GM18870 (cell line): ENCODE results near the gene PPP6R1.

ENCODE experiments used
- ATAC-seq: cut with Tn5 transposase; IDR thresholded peaks from one replicate; pipeline ENCODE4 v1.9.1; 2021; ENCODE audit warnings: moderate library complexity; ENCODE audit not compliant: unreplicated experiment

The PPP6R1 gene

DNA sequence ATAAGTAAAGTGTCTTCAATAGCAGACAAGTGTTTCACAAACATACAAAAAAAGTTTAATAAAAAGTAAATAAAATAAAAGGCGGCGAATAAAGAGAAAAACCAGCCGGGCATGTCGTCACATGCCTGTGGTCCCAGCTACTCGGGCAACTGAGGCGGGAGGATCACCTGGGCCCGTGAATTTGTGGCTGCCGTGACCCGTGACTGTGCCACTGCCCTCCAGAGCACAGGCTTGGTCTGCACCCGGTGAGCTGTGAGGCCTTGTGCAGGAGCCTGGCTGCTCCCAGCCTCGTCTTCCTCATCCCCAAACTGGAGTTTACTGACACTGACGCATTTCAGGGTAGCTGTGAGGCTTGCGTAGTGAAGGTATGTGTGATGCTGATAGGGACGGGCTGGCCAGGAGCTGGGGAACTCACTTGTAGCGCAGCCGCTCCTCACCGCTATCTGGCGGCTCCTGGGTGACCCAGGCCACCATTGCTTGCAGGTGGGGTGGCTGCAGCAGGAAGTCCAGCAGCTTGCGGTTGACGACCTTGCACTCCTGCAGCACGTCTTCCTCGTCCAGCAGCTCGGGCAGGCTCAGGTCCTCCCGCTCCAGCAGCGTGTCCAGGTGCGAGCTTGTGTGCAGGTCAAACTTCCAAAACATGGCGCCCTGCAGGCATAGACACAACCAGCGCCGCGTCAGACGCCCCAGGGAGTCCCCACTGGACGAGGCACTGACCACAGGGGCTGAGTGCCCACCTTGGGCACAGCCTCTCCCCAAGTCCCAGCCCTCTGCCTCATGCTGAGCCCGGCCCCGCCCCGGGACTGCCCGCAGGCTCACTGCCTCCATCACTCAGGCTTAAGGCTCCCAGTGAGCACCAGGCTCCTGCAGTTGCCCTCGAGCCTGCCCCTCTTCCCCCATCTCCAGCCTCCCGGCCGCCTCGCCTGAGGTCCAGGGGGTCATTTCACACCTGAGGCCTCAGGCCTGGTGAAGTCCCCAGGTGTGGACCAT lies 12.1 kb downstream of the PPP6R1 start:
- ATAC-seq = no peak

DNA sequence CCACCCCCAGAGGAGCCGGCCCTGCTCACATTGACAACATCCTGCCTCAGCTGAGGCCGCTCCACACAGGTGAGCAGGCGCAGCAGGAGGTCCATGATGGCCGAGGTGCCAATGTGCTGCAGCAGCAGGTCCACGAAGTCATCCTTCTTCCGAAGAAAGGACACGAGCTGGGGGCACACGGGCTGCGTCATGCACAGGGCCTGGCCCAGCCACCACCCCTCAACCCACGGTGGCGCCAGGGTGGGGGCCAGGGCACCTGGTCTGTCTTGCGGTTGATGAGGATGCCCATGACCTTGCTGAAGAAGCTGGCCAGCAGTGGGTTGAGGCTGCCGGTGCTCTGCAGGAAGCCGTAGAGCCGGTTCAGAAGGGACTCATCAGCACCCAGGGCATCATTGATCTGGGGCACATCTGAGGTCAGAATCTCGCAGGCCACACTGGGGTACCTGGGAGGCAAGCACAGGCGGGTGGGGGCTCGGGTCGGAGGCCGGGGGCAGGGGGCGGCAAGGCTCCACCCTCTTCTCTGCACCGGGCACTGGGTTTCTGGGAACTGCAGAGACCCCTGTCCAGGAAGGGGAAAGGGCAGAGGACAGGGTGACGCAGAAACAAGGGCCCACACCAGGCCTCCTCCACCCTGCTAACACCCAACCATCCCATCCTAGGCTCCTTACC lies 13.4 kb downstream of the PPP6R1 start:
- no peak for ATAC-seq

DNA sequence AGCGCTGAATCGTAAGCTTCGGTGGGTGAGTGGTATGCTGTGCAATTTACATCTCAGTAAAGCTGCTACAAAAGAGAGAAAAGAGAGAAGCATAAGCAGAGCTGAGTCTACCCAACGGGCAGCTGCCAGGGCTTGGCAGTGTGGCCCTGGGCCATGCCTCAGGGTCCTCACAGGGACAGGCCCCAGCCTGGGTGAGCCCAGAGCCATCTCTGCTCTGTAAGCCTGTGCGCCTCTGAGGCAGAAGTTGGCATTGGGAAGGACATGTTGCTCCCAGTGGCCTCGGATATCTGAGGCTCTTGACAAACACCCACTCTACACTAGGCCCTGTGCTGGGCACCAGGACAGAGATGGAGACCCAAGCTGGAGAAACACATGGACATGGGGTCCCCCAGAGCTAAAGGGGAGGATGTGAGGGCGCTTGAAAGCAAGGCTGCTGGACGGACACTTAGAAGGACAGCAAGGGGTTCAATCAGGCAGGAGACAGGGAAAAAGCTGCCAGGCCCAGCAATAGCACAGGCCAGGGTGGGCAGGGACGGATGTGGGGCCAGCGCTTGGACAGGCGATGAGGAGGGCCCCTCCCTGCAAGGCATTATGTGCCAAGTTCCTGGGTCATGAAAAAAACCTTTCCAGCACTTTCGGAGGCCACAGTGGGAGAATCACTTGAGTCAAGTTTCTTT lies 14.7 kb downstream of the PPP6R1 start:
- no peak for ATAC-seq

DNA sequence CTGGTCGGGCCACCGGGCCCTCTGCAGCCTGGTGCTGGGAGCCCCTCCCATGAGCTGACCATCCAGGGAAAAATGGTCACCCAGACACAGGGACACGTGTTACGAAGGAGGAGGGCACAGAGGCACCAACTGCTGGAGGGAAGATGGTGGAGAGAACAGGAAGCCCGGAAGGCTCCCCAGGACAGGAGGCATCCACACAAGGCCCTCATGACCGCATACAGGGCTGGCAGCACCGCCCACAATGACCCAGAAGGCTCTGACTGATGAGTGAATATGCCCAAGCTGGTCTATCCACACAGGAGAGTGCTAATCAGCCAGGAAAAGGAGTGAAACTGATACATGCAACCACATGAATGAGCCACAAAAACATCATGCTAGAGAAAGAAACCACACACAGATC lies 16.3 kb downstream of the PPP6R1 start:
- no peak for ATAC-seq

DNA sequence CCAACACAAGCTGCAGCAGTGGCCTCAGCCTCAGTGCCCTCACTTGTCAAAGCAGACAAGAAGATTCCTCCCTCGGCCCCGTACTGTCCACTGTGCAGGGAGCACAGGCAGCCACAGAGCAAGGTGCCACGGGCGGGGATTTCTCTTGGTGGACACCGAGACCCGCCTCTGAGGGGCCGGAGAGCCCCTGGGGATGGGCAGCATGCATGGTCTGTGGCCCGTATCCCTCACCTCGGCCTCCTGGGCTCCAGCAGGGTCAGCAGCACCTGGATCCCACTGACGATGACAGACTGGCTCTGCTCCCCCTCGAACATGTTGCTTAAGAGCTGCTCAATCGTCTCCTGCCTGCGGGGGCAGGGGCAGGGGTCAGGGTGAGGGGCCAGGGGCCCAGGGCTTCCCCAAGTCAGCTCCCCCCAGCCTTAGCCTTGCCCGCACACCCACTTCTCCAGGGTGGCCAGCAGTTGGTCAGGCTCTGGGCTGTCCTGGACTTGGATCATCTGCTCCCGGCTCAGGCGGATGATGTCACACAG lies 16.8 kb downstream of the PPP6R1 start:
- ATAC-seq = no peak

DNA sequence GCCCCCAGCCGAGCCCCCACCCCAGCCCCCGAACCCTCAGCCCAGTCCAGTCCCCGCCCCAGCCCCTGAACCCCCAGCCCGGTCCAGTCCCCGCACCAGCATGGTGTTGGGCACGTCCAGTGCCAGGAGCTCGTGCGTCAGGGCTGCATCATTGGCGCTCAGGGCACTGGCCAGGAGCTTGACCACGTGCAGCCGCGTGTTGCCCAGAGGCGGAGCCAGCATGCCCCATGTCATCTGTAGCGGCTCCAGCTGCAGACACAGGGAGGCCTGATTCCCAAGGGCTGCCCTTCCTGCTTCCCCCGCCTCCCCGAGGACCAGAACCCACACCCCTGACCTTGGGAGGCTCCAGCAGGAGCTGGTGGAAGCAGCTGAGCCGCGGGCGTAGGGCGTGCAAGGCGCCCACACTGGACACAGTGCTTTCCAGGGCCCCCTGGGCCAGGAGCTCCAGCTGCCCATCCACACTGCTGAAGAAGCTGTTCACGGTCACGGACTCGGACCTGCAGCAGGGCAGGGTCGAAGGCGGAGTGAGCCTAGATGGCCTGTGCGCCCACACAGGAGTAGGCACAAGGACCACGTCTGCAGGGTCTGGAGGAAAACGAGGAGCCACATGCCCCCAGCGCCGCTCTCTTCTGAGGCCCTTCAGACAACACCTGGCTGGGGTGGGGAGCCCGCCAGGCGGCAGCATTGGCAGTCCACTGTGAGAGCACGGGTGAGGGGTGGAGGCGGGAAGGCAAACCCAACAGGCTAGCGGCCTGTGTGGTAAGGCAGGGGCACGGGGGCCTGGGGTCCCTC lies 17.5 kb downstream of the PPP6R1 start:
- ATAC-seq = no peak

DNA sequence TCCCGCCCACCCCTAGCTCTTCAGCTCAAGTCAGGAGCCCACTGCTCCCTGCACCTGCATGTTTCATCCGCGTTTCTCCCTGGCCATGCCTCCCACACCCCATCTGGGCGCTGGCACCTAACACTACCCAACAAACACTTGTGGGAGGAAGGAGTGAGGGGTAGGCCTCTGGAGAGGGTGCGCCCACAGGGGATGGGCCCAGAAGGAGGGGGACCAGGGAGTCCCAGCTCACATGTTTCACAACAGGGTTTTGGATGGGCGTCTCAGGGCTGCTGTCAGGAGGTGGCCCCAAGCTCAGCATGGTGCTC lies 18.1 kb downstream of the PPP6R1 start:
- no peak for ATAC-seq

DNA sequence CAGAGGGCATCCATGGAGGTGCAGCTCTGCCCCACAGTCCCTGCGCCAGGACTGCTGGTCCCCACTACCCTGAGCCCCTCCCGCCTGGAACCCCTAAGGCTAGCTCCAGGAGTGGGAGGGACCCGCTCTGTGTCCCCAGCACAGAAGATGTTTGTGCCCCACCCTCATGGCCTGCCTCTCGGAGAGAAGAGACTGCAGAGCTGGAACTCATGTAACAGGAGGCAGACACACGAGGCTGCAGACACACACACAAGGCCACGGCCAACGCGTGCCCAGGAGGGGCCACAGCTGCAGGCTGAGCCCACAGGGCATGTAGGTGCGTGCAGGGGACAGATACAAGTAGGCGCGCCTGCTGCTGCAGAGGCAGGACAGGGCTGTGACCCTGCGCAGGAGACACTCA lies 19.8 kb downstream of the PPP6R1 start:
- no peak for ATAC-seq

DNA sequence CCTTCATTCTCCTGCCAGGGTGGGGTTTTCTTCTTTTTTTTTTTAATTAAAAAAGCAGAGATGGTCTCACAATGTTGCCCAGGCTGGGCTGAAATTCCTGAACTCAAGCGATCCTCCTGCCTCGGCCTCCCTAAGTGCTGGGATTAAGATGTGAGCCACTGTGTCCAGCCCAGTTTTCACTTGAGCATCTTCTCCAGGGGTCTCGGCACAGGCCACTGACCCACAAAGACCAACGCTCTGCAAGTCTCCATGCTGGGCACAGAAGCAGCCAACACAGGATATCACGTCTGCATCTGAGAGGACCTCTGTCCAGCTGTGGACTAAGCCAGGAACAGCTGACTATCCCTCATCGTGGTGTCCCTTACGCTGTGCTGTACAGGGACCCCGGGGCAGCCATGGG lies 20.8 kb downstream of the PPP6R1 start:
- no peak for ATAC-seq

DNA sequence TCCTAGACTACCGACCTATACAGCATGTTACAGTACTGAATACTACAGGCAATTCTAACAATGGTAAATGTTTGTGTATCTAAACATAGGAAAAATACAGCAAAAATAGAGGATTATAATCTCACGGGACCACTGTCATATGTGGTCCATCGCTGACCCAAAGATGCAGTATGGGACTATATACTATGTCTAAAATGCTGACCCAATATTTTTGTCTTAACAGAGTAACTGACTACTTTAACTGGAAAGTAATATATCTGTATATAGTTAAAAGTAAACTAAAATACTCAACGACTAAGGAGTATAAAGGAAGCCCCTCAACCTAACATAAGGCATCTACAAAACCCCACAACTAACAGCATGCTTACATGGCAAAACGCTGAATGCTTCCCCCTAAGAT lies 25.8 kb downstream of the PPP6R1 start:
- ATAC-seq = no peak

DNA sequence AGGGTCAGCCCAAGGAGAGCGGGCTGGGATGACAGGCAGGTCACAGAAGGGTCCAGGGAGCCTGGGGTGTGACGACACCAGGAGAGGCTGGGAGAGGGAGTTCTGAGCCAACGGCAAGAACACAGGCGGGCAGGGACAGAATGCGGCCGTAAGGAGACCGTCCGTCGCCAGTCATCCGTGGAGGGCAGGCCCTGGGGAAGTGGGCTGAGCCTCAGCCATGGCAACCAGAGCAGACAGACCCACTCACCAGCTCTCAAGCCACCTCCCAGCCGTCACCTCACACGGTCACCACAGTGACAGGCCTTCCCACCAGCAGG lies 26.6 kb downstream of the PPP6R1 start:
- ATAC-seq = no peak

DNA sequence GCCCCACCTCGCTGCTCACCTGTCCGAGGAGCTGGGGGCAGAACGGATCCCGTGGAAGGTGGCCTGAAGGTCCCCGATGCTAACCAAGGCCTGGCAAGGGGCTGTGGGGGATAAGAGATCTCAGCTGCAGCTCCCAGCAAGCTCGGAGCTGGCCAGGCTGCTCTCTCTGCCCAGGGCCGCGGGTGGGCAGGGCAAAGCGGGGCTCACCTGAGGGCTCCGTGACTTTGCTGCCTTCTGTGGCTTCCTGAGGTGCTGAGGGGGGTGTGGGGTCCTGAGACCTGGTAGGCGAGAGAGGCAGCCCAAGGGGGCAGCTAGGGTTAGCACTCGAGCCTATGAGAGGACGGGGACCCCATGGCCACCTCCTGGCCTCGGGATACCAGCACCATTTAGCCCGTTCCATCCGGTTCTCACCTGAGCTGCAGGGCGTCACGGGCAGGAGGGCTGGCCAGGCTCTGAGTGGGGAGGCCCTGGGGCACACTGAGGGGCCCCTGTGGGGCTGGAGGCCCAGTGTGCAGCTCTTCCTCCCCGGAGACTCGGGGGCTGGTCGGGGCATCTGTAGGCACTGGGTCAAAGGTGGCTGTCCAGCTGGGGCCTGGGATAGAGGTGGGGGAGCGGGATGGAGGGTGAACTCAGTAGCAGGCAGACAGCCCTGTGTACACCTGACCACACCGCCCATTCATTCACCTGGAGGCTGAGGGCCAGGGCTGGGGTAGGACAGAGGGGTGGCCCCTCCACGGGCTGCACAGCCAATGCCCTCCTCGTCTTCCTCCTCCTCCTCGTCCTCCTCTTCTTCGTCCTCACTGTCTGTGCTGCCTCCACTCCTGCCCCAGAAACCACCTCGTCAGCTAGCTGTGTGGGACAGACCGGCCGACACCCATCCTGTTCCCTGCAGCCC lies 27.2 kb downstream of the PPP6R1 start:
- no peak for ATAC-seq

DNA sequence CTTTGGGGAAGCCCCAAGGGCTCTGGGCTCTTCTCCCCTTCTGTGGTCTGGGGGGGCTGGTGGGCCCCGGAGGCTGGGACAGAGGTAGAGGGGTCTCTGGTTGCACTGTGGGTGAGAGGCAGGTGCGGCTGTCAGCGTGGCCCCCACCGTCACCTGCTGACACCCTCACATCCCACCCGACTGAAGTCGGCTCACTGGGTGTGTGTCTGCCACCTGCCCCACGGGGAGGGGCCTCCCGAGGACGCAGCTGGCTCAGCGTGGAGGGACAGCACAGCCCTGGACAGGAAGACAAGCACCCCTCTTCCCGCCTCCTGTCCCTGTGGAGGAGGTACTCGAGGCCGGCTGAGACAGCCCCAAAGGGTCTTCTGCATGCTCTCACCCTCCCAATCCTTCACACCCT lies 28.0 kb downstream of the PPP6R1 start:
- no peak for ATAC-seq

DNA sequence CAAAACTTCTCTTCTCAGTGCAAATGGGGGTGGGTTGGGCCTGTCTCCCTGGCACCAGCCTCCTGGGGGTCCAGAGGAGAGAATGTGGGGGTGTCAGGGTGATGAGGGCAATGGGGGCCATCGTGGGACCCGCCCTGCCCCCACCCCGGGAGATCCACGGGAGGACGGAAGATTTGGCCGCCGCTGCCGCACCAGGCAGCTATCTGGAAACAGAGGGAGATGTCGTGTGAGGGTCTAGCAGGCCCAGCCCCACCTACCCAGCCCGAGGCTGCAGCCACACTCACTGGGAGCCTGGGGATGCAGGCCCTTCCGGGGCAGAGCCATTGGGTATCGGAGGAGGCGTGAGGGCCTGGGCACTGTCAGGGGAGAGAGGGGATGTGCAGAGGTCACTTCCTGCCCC lies 28.5 kb downstream of the PPP6R1 start:
- ATAC-seq = no peak

DNA sequence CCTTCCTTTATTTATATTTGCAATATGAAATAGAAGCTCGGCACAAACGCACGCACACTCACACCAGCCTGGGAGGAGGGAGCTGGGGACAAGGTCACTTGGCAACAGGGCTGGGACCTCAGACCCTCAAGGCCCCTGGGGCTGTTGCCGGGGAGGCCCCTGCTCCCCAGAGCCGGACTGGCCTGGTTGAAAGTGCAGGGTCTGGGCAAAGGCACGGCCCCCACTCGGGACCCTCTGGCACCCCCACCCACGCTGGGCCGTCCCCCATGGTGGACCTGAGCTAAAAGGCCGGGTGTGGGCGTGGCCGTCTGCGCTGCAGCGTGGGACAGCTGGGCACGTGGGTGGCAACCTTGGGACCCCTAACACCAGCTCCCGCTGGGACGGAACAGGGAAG lies 29.0 kb downstream of the PPP6R1 start:
- ATAC-seq = no peak

DNA sequence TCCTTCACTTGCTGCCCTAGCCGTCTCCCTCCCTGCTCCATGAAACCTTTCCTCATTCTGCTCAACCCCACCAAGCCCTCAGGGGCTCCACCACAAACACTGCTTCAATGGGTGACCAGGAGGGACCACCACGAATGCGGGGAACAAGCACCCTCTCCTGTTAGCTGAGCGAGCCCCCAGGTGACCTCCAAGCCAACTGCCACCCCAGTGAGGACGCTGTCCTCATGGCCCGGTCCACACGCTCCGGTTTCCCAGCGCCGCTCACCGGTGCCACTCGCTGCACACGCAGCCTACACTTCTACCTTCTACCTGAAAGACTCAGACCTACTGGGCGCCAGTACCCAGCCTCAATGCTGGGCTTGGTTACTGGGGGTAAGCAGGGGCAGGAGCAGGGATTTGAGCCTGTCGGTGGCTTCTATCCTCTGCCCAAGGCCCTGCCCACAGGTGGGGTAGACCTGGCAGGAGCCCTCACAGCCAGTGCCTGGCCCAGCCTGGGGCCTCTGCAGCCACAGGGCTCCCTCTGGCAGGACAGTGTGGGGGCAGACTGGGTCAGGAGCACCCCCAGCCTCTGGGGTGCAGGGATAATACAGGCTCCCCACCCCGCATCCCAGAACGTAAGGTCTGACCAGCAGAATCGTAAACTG lies 29.6 kb downstream of the PPP6R1 start:
- no peak for ATAC-seq

DNA sequence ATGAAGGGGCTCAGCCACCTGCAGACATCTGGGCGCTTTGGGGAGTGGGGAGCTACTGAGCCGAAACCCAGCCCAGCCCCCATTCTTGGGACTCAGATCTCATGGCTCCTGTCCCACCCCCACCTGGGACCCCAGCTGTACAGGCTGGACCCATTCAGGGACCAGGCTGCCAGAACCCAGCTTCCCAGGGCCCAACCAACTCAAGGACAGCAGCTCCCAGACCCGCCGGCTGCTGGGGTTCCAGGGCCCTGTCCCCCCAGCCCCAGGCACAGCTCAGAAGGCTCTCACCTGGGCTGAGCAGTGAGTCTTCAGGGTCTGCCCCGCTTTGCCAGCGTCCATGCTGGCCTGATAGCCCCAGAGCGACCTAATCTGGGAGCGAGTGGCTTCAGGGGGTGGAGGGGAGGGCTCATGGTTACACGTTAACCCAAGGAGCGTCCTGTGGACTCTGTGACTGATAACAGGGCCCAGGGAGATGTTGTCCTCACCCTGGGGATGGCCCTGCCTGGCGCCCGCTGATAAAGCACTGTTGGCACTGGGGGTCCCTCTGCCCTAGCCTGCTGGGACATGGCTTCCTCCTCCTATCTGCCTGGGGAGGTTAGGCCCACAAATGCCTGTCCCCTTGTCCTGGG lies 30.3 kb downstream of the PPP6R1 start, which contains the start of gene TMEM86B:
TSS of gene TMEM86B (minus strand) at position 361 of the 629 bp plus-strand sequence. CDS start at position 339, 22 bp downstream.
- no peak for ATAC-seq

DNA sequence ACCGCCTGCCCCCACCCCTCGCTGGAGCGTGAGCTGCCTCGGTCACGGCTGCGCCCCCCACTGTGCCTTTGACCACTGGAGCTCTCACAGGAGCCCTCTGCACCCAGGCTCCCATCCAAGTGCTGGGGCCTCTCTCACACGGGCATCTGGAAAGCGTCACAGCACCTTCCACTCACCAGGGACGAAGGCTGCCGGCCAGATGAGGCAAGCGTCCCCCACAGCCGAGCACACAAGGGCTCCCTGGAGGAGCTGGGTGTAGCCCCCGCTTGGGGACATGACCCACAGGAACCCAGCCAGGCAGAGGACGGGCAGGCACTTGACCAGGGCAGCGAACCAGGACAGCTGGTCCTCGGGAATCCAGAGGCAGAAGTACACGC lies 30.8 kb downstream of the PPP6R1 start:
- ATAC-seq = no peak
